ENCODE measurements around the gene HOXD1. TPM values are rescaled to one million over a fixed set of nuclear protein-coding genes. Genes with fewer than 3 reads are reported as not detected.

The HOXD1 gene
- total and polyA plus RNA-seq, 2 of the 4 experiments (the other 2 are of a cell fraction): not detected

DNA sequence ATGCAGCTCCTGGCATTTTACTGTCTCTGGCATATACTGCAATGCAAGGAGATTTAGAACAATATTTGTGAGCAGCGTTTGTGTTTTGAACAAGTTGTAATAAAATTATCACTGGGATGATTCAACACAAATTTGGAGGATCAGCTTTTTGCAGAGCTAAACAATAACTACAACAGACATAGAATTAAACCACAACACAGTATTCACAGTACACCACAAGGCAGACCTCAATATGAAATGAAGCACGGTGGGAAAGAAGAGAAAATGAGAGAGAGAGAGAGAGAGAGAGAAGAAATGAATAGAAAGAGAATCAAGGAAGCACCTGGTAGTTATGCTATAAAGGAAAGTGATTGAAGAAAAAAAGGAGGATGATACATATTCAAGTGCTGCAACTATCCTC, 39.4 kb downstream of the HOXD1 start:
- no peaks in the 10 kb centered on the region for H3K79me1 ChIP-seq (ENCODE audit: low read depth in 1 of 2, low read length in 2 of 2)
- intact Hi-C loops (cut with micrococcal nuclease): loop anchor here (10.0 kb wide), 1 partner anchor 57 kb away; no protein-coding TSS in a partner anchor

More for the DNA sequence above, 39.4 kb downstream of the HOXD1 start:
- no peak overlapping the region for H3K56ac ChIP-seq (ENCODE audit: extremely low read depth, insufficient read depth, low read length)
- no peak overlapping the region for H2BK5ac ChIP-seq (ENCODE audit: low read depth, low read length, poor library complexity, severe bottlenecking)
- no peak overlapping the region for H2BK120ac ChIP-seq (ENCODE audit: low read depth, low read length)
- no CpG with 5 or more reads among the region's 2 CpGs for WGBS, 2 experiments (ENCODE audit: extremely low coverage in 2 of 2, insufficient read length in 1 of 2)
- in situ Hi-C loops (cut with MboI; ENCODE audit: low sequenced_read_pairs) (no loop called here), dilution Hi-C loops (cut with HindIII; ENCODE audit: low sequenced_read_pairs, unreplicated experiment) (no loop called here)
- H4K20me1 ChIP-seq (ENCODE audit: insufficient read depth, low read length): no peaks in the 10 kb centered on the region
- H3K27me3 ChIP-seq (ENCODE audit: control insufficient read depth, insufficient read depth, low read length): no peaks in the 10 kb centered on the region
- no peak overlapping the region for H3K9ac ChIP-seq (ENCODE audit: low read depth, low read length)
- H3K18ac ChIP-seq (ENCODE audit: low read depth, low read length): no peak overlapping the region
- no peak overlapping the region for H3K14ac ChIP-seq (replicated peaks; ENCODE audit: low read depth, low read length)
- H3K4me1 ChIP-seq (ENCODE audit: control insufficient read depth, insufficient read depth, low read length): no peaks in the 10 kb centered on the region
- H2AFZ ChIP-seq (replicated peaks; ENCODE audit: low read length, poor library complexity): no peak overlapping the region
- H4K8ac ChIP-seq (ENCODE audit: low read depth in 2 of 2, low read length in 2 of 2): no peak overlapping the region
- no peaks in the 10 kb centered on the region for H3K9me1 ChIP-seq (ENCODE audit: insufficient read depth, low read length)
- no peak overlapping the region for H2BK20ac ChIP-seq (ENCODE audit: low read depth, low read length)
- TF ChIP-seq RAD21 (IDR thresholded peaks at IDR 0.05; ENCODE audit: low read length) (no peak), CEBPB (IDR thresholded peaks at IDR 0.05; ENCODE audit: low read depth, low read length) (no peak), MAZ (IDR thresholded peaks at IDR 0.05; ENCODE audit: borderline replicate concordance, low read depth, low read length) (no peak), NFE2L2 (IDR thresholded peaks at IDR 0.05; ENCODE audit: low read depth, low read length) (no peak), POLR2A (IDR thresholded peaks at IDR 0.05; ENCODE audit: low read depth, low read length) (no peak), MXI1 (IDR thresholded peaks at IDR 0.05; ENCODE audit: borderline replicate concordance, low read depth, low read length) (no peak), RFX5 (IDR thresholded peaks at IDR 0.05; ENCODE audit: low read depth, low read length) (no peak), FOS (IDR thresholded peaks at IDR 0.05; ENCODE audit: low read depth, low read length) (no peak), BHLHE40 (IDR thresholded peaks at IDR 0.05; ENCODE audit: low read depth, low read length) (no peak), RCOR1 (IDR thresholded peaks at IDR 0.05; ENCODE audit: insufficient replicate concordance, low read length) (no peak)
- TF ChIP-seq, protein P1, sequence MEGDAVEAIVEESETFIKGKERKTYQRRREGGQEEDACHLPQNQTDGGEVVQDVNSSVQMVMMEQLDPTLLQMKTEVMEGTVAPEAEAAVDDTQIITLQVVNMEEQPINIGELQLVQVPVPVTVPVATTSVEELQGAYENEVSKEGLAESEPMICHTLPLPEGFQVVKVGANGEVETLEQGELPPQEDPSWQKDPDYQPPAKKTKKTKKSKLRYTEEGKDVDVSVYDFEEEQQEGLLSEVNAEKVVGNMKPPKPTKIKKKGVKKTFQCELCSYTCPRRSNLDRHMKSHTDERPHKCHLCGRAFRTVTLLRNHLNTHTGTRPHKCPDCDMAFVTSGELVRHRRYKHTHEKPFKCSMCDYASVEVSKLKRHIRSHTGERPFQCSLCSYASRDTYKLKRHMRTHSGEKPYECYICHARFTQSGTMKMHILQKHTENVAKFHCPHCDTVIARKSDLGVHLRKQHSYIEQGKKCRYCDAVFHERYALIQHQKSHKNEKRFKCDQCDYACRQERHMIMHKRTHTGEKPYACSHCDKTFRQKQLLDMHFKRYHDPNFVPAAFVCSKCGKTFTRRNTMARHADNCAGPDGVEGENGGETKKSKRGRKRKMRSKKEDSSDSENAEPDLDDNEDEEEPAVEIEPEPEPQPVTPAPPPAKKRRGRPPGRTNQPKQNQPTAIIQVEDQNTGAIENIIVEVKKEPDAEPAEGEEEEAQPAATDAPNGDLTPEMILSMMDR (conservative IDR thresholded peaks at IDR 0.05; ENCODE audit: low read depth, low read length): no peak
- DNase-seq (no peak), ATAC-seq (ENCODE audit: low read depth) (no peak)
- no peak overlapping the region for H3K4ac ChIP-seq (ENCODE audit: low read depth, low read length)
- no peak overlapping the region for H4K91ac ChIP-seq (ENCODE audit: insufficient read depth, low read depth, low read length)
- CTCF ChIA-PET: no interaction called here
- H2BK15ac ChIP-seq (ENCODE audit: low read depth, low read length): no peak overlapping the region
- H3K9me3 ChIP-seq (ENCODE audit: control insufficient read depth, insufficient read depth, low read length): no peaks in the 10 kb centered on the region
- no peak overlapping the region for H3K4me3 ChIP-seq (ENCODE audit: insufficient read depth, low read depth, low read length)
- H3K36me3 ChIP-seq (ENCODE audit: control insufficient read depth, insufficient read depth, low read length): no peaks in the 10 kb centered on the region
- no peak overlapping the region for H2AK5ac ChIP-seq (ENCODE audit: low read depth, low read length)
- no peak overlapping the region for H4K5ac ChIP-seq (ENCODE audit: low read depth, low read length)
- H3K27ac ChIP-seq (ENCODE audit: insufficient read depth, low read length): no peak overlapping the region
- POLR2A ChIA-PET (ENCODE audit: unreplicated experiment): no interaction called here
- no peak overlapping the region for H3K23ac ChIP-seq (ENCODE audit: low read depth, low read length)
- no peak overlapping the region for H2AK9ac ChIP-seq (replicated peaks; ENCODE audit: low read depth, low read length, poor library complexity)
- no TSS peak for BruUV-seq (replicated peaks)
- H3K4me2 ChIP-seq (ENCODE audit: low read depth, low read length): no peak overlapping the region

All from IMR-90 (cell line).